Muscle layer of duodenum (tissue), 2 donors: ENCODE results near the gene TRMT5.
A peak's percentile ranks its signal among the peaks of the same experiment; 100 is the strongest.

ENCODE experiments used
- H3K27ac ChIP-seq: one replicate; pipeline ENCODE4 v1.7.0; 2013; ENCODE audit warnings: mild to moderate bottlenecking, low read length
- H3K27me3 ChIP-seq: one replicate; pipeline ENCODE4 v1.7.0; 2013; ENCODE audit warnings: low read depth, mild to moderate bottlenecking, control low read depth, low read length
- H3K36me3 ChIP-seq, 2 donors: one replicate each; pipeline ENCODE4 v1.7.0; 2013; ENCODE audit warnings: low read length in 2 of 2, control low read depth in 1 of 2, mild to moderate bottlenecking in 1 of 2; ENCODE audit not compliant: insufficient read depth in 2 of 2, control insufficient read depth in 1 of 2
- H3K4me1 ChIP-seq, 2 donors: one replicate each; pipeline ENCODE4 v1.7.0; 2013; ENCODE audit warnings: low read length in 2 of 2, mild to moderate bottlenecking in 2 of 2, control low read depth in 1 of 2, moderate library complexity in 1 of 2; ENCODE audit not compliant: insufficient read depth in 2 of 2, control insufficient read depth in 1 of 2
- H3K4me3 ChIP-seq, 2 donors: one replicate each; pipeline ENCODE4 v1.7.0; 2013; ENCODE audit warnings: low read length in 2 of 2, low read depth in 1 of 2, mild to moderate bottlenecking in 1 of 2
- H3K9me3 ChIP-seq, 2 donors: one replicate each; pipeline ENCODE4 v1.7.0; 2013; ENCODE audit warnings: low read length in 2 of 2, control low read depth in 1 of 2, mild to moderate bottlenecking in 1 of 2; ENCODE audit not compliant: control insufficient read depth in 1 of 2
- donor health status: healthy.

TRMT5 gene

GRCh38 chr14:60981633-60982455, 965 bp upstream of the TRMT5 start:
- H3K27ac ChIP-seq = peak overlapping the region; percentile 91
- no peaks in the 10 kb centered on the region for H3K27me3 ChIP-seq
- peak overlapping the region; percentile 93 to 95 for H3K4me3 ChIP-seq
- peaks cover 0 to 23% of the 10 kb centered on the region in 2 donors for H3K36me3 ChIP-seq
- no peaks in the 10 kb centered on the region for H3K9me3 ChIP-seq
- H3K4me1 ChIP-seq = peaks cover 18 to 31% of the 10 kb centered on the region in 2 donors

- no peak overlapping the region for H3K4me3 ChIP-seq
- H3K27me3 ChIP-seq = no peaks in the 10 kb centered on the region
- H3K27ac ChIP-seq = no peak overlapping the region
- peaks cover 7 to 13% of the 10 kb centered on the region in 2 donors for H3K36me3 ChIP-seq
- peaks cover 18 to 26% of the 10 kb centered on the region in 2 donors for H3K4me1 ChIP-seq
- no peaks in the 10 kb centered on the region for H3K9me3 ChIP-seq
These were observed 3.0 kb downstream of the TRMT5 start for GRCh38 chr14:60977847-60978246.

- Histone ChIP-seq H3K9me3 (no peaks in the 10 kb centered on the region), H3K4me3 (no peak overlapping the region), H3K27me3 (no peaks in the 10 kb centered on the region), H3K4me1 (peaks cover 6 to 14% of the 10 kb centered on the region in 2 donors), H3K36me3 (peaks cover 7 to 9% of the 10 kb centered on the region in 2 donors), H3K27ac (no peak overlapping the region)
These were observed 5.3 kb downstream of the TRMT5 start for GRCh38 chr14:60975551-60975950.

- Histone ChIP-seq H3K9me3 (no peaks in the 10 kb centered on the region), H3K4me3 (no peak overlapping the region), H3K27ac (no peak overlapping the region), H3K27me3 (no peaks in the 10 kb centered on the region), H3K4me1 (peaks cover 3 to 6% of the 10 kb centered on the region in 2 donors), H3K36me3 (peaks cover 7 to 9% of the 10 kb centered on the region in 2 donors)
These were observed 6.7 kb downstream of the TRMT5 start for GRCh38 chr14:60974090-60974651.

GRCh38 chr14:60973070-60973469, 7.8 kb downstream of the TRMT5 start:
- H3K9me3 ChIP-seq = no peaks in the 10 kb centered on the region
- peaks cover 7 to 9% of the 10 kb centered on the region in 2 donors for H3K36me3 ChIP-seq
- H3K27ac ChIP-seq = no peak overlapping the region
- H3K4me3 ChIP-seq = no peak overlapping the region
- peaks cover 3 to 6% of the 10 kb centered on the region in 2 donors for H3K4me1 ChIP-seq
- no peaks in the 10 kb centered on the region for H3K27me3 ChIP-seq

- H3K9me3 ChIP-seq = no peaks in the 10 kb centered on the region
- H3K4me1 ChIP-seq = peaks cover 3 to 6% of the 10 kb centered on the region in 2 donors
- no peaks in the 10 kb centered on the region for H3K27me3 ChIP-seq
These were observed 8.6 kb downstream of the TRMT5 start for GRCh38 chr14:60972295-60972694.

GRCh38 chr14:60971271-60971670, 9.6 kb downstream of the TRMT5 start:
- H3K27me3 ChIP-seq = no peaks in the 10 kb centered on the region
- no peak overlapping the region for H3K4me3 ChIP-seq
- H3K4me1 ChIP-seq = peaks cover 3 to 6% of the 10 kb centered on the region in 2 donors
- no peak overlapping the region for H3K27ac ChIP-seq
- no peaks in the 10 kb centered on the region for H3K9me3 ChIP-seq
- peaks cover 2 to 9% of the 10 kb centered on the region in 2 donors for H3K36me3 ChIP-seq

More at GRCh38 chr14:60972295-60972694, 8.6 kb downstream of the TRMT5 start:
- H3K36me3 ChIP-seq = peaks cover 7 to 9% of the 10 kb centered on the region in 2 donors
- no peak overlapping the region for H3K27ac ChIP-seq
- H3K4me3 ChIP-seq = no peak overlapping the region

- Histone ChIP-seq H3K36me3 (peaks cover 0 to 4% of the 10 kb centered on the region in 2 donors), H3K9me3 (no peaks in the 10 kb centered on the region), H3K27ac (no peak overlapping the region), H3K27me3 (no peaks in the 10 kb centered on the region), H3K4me3 (no peak overlapping the region), H3K4me1 (peaks cover under 1 to 6% of the 10 kb centered on the region in 2 donors)
These were observed 10.7 kb downstream of the TRMT5 start for GRCh38 chr14:60970146-60970545.

- Histone ChIP-seq H3K36me3 (peaks cover 0 to 4% of the 10 kb centered on the region in 2 donors), H3K9me3 (no peaks in the 10 kb centered on the region), H3K4me1 (peaks cover 0 to 6% of the 10 kb centered on the region in 2 donors), H3K27ac (no peak overlapping the region), H3K27me3 (no peaks in the 10 kb centered on the region), H3K4me3 (no peak overlapping the region)
These were observed 12.2 kb downstream of the TRMT5 start for GRCh38 chr14:60968671-60969070.

- no peak overlapping the region for H3K27ac ChIP-seq
- H3K4me3 ChIP-seq = no peak overlapping the region
- H3K27me3 ChIP-seq = no peaks in the 10 kb centered on the region
- peaks cover 0 to 4% of the 10 kb centered on the region in 2 donors for H3K36me3 ChIP-seq
- no peaks in the 10 kb centered on the region for H3K9me3 ChIP-seq
- H3K4me1 ChIP-seq = peaks cover 0 to 6% of the 10 kb centered on the region in 2 donors
These were observed 12.8 kb downstream of the TRMT5 start for GRCh38 chr14:60968099-60968498.

- Histone ChIP-seq H3K4me3 (no peak overlapping the region), H3K27ac (no peak overlapping the region), H3K4me1 (peaks cover 0 to 6% of the 10 kb centered on the region in 2 donors), H3K27me3 (no peaks in the 10 kb centered on the region), H3K36me3 (no peaks in the 10 kb centered on the region), H3K9me3 (no peaks in the 10 kb centered on the region)
These were observed 15.5 kb downstream of the TRMT5 start for GRCh38 chr14:60965402-60965801.
